Hypothalamus (tissue), 51 donors: ENCODE measurements around the gene TRDN.
"Not testable (repeated sequence)": the region's sequence is repeated elsewhere in the genome, so short reads cannot be mapped to it uniquely, and the experiment has no call there.

ENCODE experiments used
- DNase-seq, 51 donors: peaks; one replicate each; lab custom pipeline; 2025; lab: John Stamatoyannopoulos, UW

Gene TRDN

GRCh38 chr6:123632641-123633040 lies 4.1 kb downstream of the TRDN start:
- peak in 1 of 51 donors; percentile 2 for DNase-seq

GRCh38 chr6:123629258-123629941 lies 7.3 kb downstream of the TRDN start:
- DNase-seq: no peak

- no peak for DNase-seq
Observed at GRCh38 chr6:123625696-123626095, 11.1 kb downstream of the TRDN start.

GRCh38 chr6:123622780-123623179 lies 14.0 kb downstream of the TRDN start:
- DNase-seq: no peak

GRCh38 chr6:123619156-123619555 lies 17.6 kb downstream of the TRDN start:
- DNase-seq: no peak

- DNase-seq: no peak
Observed at GRCh38 chr6:123616942-123617341, 19.8 kb downstream of the TRDN start.

GRCh38 chr6:123616016-123616415 lies 20.7 kb downstream of the TRDN start:
- no peak for DNase-seq

- DNase-seq: no peak
Observed at GRCh38 chr6:123610779-123611178, 26.0 kb downstream of the TRDN start.

GRCh38 chr6:123604067-123604466 lies 32.7 kb downstream of the TRDN start:
- DNase-seq: no peak

GRCh38 chr6:123598011-123598410 lies 38.7 kb downstream of the TRDN start:
- DNase-seq: no peak

GRCh38 chr6:123594776-123595175 lies 42.0 kb downstream of the TRDN start:
- DNase-seq: no peak

- no peak for DNase-seq
Observed at GRCh38 chr6:123592426-123592825, 44.3 kb downstream of the TRDN start.

- no peak for DNase-seq
Observed at GRCh38 chr6:123589973-123590372, 46.8 kb downstream of the TRDN start.

GRCh38 chr6:123589317-123589716 lies 47.4 kb downstream of the TRDN start:
- no peak for DNase-seq

GRCh38 chr6:123588546-123588895 lies 48.2 kb downstream of the TRDN start:
- DNase-seq: no peak

- DNase-seq: no peak
Observed at GRCh38 chr6:123587838-123588545, 48.8 kb downstream of the TRDN start.

GRCh38 chr6:123587407-123587806 lies 49.3 kb downstream of the TRDN start:
- not testable (repeated sequence) for DNase-seq

GRCh38 chr6:123580331-123580730 lies 56.4 kb downstream of the TRDN start:
- no peak for DNase-seq

- DNase-seq: no peak
Observed at GRCh38 chr6:123575188-123575587, 61.6 kb downstream of the TRDN start.

GRCh38 chr6:123570813-123571684 lies 65.7 kb downstream of the TRDN start:
- peak in 9 of 51 donors; percentile 0 to 15 (median 8) for DNase-seq

GRCh38 chr6:123569575-123569974 lies 67.2 kb downstream of the TRDN start:
- no peak for DNase-seq
